ENCODE results near the gene NCOR2. TPM values are rescaled to one million over a fixed set of nuclear protein-coding genes. Genes with fewer than 3 reads are reported as not detected.
"Not testable (repeated sequence)": the region's sequence is repeated elsewhere in the genome, so short reads cannot be mapped to it uniquely, and the experiment has no call there.

The NCOR2 gene
- total RNA-seq, 1 experiment from 2014 or later, result 326 TPM

GRCh38 chr12:124588018-124588634 lies 20.7 kb upstream of the NCOR2 start (continued):
- no peak for TF ChIP-seq TEAD4 (CRISPR knock-in tag; IDR thresholded peaks at IDR 0.05)

DNA sequence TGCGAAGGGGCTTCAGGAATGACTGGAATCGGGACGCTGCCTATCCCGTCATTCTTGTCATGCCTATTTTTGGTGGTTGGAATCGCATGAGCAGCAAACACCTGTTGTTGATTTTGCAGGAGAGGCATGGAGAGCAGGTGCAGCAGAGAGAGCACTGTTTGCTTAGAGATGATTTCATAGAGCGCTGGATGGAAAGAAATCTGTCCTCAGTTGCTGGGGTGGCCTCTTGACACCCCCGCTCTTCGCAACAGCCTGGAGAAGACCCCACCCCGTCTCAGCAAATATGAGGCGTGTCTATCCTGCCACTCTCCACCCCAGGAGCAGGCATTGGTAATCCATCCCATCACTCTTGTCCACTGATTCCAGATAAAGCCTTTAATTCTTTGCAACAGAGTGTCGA lies 19.3 kb upstream of the NCOR2 start:
- ChIA-PET CTCF (no interaction called here), POLR2A (no interaction called here)
- Mint-ChIP-seq H3K9me3 (peaks cover 13% of the 10 kb centered on the region), H3K36me3 (peaks cover 5% of the 10 kb centered on the region), H3K27ac (no peak overlapping the region), H3K27me3 (ENCODE audit: low read depth) (no peaks in the 10 kb centered on the region; the same call in 1 of the 2 replicates), H3K4me1 (0 out of 2 replicates have a peak, but pooled peaks cover 7% of the 10 kb centered on the region), H3K4me3 (no peak overlapping the region)
- ATAC-seq (no peak), DNase-seq (ENCODE audit: low spot score) (no peak)
- no peak for TF ChIP-seq SMAD3 (CRISPR knock-in tag; IDR thresholded peaks at IDR 0.05; ENCODE audit: borderline replicate concordance)
- no peak for TF ChIP-seq SMAD4 (CRISPR knock-in tag; IDR thresholded peaks at IDR 0.05)
- no peak for TF ChIP-seq HMGA2 (CRISPR knock-in tag; IDR thresholded peaks at IDR 0.05)
- no peak for TF ChIP-seq EMX1 (CRISPR knock-in tag; IDR thresholded peaks at IDR 0.05)
- no peak for TF ChIP-seq IRF1 (CRISPR knock-in tag; IDR thresholded peaks at IDR 0.05)
- TF ChIP-seq TEAD4 (CRISPR knock-in tag; IDR thresholded peaks at IDR 0.05), result no peak
- TF ChIP-seq JUN (CRISPR knock-in tag; IDR thresholded peaks at IDR 0.05), result no peak
- TF ChIP-seq ZNF317 (CRISPR knock-in tag; IDR thresholded peaks at IDR 0.05; ENCODE audit: borderline replicate concordance, low read depth), result no peak
- TF ChIP-seq MAX (CRISPR knock-in tag; IDR thresholded peaks at IDR 0.05), result no peak
- no peak for TF ChIP-seq SOX15 (CRISPR knock-in tag; IDR thresholded peaks at IDR 0.05)

GRCh38 chr12:124584494-124584893 lies 17.1 kb upstream of the NCOR2 start:
- H3K9me3 Mint-ChIP-seq; DNase-seq (ENCODE audit: low spot score); H3K36me3 Mint-ChIP-seq; ATAC-seq; H3K27ac Mint-ChIP-seq; H3K27me3 Mint-ChIP-seq (ENCODE audit: low read depth); CTCF ChIA-PET; H3K4me3 Mint-ChIP-seq; H3K4me1 Mint-ChIP-seq; POLR2A ChIA-PET: not testable (repeated sequence)

- H3K4me3 Mint-ChIP-seq, result no peak overlapping the region
- H3K4me1 Mint-ChIP-seq, result 0 out of 2 replicates have a peak, but pooled peaks cover 5% of the 10 kb centered on the region
- peaks cover 6% of the 10 kb centered on the region; the same call in 1 of the 2 replicates for H3K9me3 Mint-ChIP-seq
- H3K36me3 Mint-ChIP-seq, result no peaks in the 10 kb centered on the region
- DNase-seq (ENCODE audit: low spot score) (no peak), ATAC-seq (peak; percentile 69)
- CTCF ChIA-PET, result no interaction called here
- POLR2A ChIA-PET, result interaction anchor here (0.6 kb wide), 1 partner anchor 169 kb away, joined by 4 read pairs; no protein-coding TSS in a partner anchor
- H3K27me3 Mint-ChIP-seq (ENCODE audit: low read depth), result no peaks in the 10 kb centered on the region
- H3K27ac Mint-ChIP-seq, result no peak overlapping the region
- TF ChIP-seq, protein P1, sequence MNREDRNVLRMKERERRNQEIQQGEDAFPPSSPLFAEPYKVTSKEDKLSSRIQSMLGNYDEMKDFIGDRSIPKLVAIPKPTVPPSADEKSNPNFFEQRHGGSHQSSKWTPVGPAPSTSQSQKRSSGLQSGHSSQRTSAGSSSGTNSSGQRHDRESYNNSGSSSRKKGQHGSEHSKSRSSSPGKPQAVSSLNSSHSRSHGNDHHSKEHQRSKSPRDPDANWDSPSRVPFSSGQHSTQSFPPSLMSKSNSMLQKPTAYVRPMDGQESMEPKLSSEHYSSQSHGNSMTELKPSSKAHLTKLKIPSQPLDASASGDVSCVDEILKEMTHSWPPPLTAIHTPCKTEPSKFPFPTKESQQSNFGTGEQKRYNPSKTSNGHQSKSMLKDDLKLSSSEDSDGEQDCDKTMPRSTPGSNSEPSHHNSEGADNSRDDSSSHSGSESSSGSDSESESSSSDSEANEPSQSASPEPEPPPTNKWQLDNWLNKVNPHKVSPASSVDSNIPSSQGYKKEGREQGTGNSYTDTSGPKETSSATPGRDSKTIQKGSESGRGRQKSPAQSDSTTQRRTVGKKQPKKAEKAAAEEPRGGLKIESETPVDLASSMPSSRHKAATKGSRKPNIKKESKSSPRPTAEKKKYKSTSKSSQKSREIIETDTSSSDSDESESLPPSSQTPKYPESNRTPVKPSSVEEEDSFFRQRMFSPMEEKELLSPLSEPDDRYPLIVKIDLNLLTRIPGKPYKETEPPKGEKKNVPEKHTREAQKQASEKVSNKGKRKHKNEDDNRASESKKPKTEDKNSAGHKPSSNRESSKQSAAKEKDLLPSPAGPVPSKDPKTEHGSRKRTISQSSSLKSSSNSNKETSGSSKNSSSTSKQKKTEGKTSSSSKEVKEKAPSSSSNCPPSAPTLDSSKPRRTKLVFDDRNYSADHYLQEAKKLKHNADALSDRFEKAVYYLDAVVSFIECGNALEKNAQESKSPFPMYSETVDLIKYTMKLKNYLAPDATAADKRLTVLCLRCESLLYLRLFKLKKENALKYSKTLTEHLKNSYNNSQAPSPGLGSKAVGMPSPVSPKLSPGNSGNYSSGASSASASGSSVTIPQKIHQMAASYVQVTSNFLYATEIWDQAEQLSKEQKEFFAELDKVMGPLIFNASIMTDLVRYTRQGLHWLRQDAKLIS (CRISPR knock-in tag; IDR thresholded peaks at IDR 0.05; ENCODE audit: borderline replicate concordance), result no peak
- TF ChIP-seq NFYB (CRISPR knock-in tag; conservative IDR thresholded peaks at IDR 0.05; ENCODE audit: low read depth), result peak; percentile 65
- TF ChIP-seq ZNF263 (CRISPR knock-in tag; IDR thresholded peaks at IDR 0.05; ENCODE audit: low read depth), result no peak
- TF ChIP-seq HMGXB4 (CRISPR knock-in tag; IDR thresholded peaks at IDR 0.05), result no peak
- TF ChIP-seq ZNF121 (CRISPR knock-in tag; IDR thresholded peaks at IDR 0.05), result no peak
- TF ChIP-seq ZBTB21 (CRISPR knock-in tag; IDR thresholded peaks at IDR 0.05; ENCODE audit: borderline replicate concordance), result no peak
- TF ChIP-seq USF2 (CRISPR knock-in tag; IDR thresholded peaks at IDR 0.05), result peak; percentile 84
- TF ChIP-seq, protein P2, sequence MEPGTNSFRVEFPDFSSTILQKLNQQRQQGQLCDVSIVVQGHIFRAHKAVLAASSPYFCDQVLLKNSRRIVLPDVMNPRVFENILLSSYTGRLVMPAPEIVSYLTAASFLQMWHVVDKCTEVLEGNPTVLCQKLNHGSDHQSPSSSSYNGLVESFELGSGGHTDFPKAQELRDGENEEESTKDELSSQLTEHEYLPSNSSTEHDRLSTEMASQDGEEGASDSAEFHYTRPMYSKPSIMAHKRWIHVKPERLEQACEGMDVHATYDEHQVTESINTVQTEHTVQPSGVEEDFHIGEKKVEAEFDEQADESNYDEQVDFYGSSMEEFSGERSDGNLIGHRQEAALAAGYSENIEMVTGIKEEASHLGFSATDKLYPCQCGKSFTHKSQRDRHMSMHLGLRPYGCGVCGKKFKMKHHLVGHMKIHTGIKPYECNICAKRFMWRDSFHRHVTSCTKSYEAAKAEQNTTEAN (CRISPR knock-in tag; IDR thresholded peaks at IDR 0.05), result no peak
- no peak for TF ChIP-seq TEAD1 (CRISPR knock-in tag; IDR thresholded peaks at IDR 0.05)
- TF ChIP-seq, protein P3, sequence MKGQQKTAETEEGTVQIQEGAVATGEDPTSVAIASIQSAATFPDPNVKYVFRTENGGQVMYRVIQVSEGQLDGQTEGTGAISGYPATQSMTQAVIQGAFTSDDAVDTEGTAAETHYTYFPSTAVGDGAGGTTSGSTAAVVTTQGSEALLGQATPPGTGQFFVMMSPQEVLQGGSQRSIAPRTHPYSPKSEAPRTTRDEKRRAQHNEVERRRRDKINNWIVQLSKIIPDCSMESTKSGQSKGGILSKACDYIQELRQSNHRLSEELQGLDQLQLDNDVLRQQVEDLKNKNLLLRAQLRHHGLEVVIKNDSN (CRISPR knock-in tag; IDR thresholded peaks at IDR 0.05), result peak; percentile 77
- no peak for TF ChIP-seq CREM (CRISPR knock-in tag; IDR thresholded peaks at IDR 0.05)
- no peak for TF ChIP-seq NR1H2 (CRISPR knock-in tag; IDR thresholded peaks at IDR 0.05)
Measured at GRCh38 chr12:124583854-124584253, 16.4 kb upstream of the NCOR2 start.

All from WTC11 (cell line).